ENCODE data around the gene TMA7B.
"Not testable (repeated sequence)": the region's sequence is repeated elsewhere in the genome, so short reads cannot be mapped to it uniquely, and the experiment has no call there.

TMA7B gene

DNA sequence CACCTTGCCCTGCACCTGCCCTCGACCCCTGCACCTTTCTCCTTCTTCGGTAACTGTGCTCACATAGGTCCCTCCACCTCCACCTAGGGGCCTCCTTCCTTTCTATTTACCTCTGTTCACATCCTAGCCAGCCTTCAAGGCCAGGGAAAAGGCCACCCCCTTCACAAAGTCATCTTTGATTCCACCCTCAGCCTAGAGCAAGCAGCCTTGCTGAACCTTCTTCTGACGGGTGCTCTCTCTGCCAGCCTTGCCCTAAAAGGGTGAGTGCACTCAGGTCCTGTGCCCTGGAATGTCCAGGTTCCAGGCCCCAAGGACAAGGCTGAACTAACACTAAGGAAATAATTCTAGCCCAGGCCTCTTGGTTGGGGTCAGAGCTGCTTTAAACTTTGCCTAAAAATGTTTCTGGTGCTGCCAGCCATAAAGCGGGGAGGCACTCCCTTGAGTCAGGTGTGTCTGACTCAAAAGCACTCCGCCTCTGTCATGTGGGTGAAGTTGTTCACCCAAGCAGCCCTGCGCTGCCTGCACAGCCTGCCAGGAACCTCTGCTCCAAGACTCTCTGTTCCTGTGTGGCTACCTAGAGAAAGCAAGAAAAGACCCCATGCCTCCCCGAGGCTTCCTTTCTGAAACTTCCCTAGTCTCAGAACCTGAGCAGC lies 25.3 kb downstream of the TMA7B start:
- no peak for DNase-seq

DNA sequence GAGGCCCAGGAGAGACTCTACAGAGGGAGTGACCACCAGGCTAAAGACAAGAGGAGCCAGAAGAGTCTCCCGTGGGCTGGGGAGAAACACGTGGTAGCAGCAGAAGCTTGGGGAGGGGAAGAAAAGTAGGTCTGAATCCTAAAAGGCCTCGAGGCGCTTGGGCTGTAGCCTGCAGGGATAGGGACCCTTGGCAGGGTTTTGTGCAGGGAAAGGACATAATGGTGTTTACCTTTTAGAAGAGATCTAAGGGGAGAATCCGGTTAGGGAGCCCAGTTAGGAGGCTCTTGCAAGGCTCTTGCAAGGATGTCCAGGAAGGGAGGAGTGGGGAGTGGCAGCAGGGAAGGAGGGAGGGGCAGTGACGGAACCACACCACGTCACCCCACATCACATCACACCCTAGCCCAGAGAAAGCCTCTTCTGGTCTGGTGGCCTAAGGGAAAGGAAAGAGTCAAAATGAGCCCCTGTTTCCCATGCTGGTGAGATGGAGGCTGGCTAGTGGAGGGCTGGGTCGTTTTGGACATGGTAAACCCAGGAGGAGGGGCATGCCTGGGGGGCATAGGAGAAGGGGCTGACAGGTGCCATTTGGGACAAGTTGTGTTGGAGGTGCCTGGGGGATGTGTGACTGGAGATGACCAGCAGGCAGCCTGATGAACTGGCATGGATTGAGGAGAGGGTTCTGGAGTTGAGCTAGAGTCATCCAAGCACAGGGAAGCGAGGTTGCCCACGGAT lies 28.4 kb downstream of the TMA7B start:
- DNase-seq = no peak

DNA sequence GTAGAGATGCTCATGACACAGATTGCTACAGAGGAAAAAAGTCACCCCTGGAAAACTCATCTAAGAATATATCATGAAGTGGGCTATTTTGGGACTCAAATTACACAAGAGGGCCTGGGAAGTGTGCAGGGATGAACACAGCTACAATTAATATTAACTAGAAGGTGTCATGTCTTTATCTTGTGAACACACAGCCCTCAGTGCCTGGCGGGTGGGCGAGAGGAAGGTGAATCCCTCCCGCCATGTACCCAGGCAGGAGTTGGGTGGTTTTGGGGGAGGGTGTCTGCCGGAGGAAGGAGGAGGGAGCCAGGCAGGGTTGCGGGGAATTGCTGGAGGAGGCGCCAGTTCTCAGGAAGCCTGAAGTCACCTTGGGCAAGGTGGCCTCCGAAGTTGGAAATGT lies 29.4 kb downstream of the TMA7B start:
- no peak for DNase-seq

DNA sequence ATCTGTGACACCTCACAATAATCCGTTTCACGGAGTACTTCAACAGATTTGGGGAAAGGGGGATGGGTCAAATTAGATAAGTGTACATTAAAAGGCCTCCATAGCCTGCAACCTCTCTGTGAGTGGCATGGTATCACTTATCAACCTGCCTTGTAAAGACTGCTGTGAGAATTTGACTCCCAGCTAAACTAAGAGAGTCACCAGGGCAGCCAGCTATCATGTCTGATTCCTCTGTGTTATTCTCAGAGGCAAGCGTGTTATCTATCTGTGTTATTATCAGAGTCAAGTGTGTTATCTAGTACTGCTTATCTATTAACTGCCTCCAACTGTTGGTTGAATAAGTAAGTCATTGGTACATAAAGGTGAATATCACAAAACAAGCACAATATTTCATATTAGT lies 30.5 kb downstream of the TMA7B start:
- no peak for DNase-seq

DNA sequence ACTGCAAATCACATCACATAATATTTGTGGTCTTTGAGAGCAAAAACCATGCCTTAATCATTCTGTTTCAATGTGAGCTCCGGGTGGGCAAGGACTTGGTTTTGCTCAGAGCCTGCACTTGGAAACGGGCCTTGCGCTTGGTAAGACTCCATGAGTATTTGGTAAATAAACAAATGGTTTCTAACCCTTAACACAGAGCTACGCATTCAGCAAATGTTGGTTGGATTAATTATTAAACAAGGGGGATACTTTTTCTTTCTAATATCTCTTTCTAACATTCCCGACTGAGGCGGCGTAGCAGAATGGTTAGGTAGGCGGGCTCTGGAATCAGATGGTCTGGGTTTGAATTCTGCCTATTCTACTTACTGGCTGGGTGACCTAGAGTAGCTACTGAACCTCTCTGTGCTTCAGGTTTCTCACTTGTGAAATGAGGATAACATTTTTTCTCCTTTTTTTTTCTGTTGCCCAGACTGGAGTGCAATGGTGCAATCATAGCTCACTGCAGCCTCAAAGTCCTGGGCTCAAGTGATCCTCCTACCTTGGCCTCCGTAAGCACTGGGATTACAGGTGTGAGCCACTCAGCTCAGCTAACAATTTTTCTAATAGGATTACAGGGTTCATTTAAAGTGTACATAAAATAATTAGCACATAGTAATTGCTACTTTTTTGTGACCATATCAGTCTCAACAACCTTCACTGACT lies 31.1 kb downstream of the TMA7B start:
- no peak for DNase-seq

DNA sequence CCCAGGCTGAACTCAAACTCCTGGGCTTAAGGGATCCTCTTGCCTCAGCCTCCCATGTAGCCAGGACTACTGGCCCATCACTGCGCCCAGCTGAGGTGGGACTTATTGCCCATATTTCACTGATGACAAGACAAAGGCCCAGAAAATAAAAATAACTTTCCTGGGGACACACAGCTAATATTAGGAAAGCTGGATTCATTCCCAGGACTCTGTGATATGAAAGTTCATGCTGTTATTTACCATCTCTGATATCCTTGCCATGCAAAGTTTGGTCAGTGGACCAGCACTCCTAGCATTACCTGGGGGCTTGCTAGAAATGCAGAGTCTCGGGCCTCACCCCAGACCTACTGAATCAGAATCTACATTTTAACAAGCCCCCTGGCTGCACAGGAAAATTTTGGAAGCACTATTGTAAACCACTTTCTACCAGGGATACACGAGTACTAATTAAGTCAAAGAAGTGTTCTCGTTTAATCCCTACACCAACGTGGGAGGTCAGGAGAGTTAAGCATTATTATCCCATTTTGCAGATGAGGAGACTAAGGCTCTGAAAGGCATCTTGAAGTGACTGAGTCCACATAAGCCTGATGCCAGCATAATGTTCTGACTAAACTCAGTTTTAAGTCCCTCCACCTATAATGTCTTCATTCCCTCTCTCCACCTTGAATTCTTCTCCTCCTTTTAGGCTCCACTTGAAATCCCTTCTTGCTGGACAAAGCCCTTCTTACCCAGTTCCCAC lies 32.1 kb downstream of the TMA7B start:
- DNase-seq = no peak

DNA sequence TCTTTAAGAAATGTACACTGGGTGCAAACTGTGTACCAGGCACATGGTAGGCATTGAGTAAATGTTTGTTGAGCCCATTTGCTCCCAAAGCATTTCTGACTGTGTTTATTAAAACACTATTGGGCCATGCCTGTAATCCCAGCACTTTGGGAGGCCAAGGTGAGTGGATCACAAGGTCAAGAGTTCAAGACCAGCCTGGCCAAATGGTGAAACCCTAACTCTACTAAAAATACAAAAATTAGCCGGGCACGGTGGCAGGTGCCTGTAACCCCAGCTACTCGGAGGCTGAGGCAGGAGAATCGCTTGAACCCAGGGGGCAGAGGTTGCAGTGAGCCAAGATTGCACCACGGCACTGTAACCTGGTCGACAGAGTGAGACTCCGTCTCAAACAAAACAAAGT lies 32.7 kb downstream of the TMA7B start:
- DNase-seq = not testable (repeated sequence)

DNA sequence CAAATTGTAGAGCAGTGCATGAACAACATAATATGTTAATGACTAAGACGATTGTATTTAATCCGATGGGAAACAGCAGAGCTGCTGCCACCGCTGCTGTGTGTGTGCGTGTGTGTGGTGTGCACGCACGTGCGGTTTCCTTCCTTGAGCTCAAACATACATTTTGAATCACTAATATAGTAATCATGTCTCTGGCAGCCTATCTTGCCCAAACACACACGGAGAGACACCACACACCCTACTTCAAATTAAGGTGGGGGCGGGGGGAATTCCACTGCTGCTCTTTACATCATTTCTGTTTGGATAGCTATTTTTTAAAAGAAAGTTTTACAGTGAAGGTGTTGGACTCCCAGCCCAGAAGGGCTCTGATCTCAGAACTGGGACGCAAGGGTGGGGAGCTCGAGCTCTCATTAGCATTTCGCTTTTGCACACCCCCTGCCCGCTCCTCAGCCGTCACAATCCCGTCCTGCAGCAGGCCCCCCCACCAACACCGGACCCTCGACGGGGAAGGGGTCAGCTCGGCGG lies 33.9 kb downstream of the TMA7B start:
- DNase-seq = no peak

DNA sequence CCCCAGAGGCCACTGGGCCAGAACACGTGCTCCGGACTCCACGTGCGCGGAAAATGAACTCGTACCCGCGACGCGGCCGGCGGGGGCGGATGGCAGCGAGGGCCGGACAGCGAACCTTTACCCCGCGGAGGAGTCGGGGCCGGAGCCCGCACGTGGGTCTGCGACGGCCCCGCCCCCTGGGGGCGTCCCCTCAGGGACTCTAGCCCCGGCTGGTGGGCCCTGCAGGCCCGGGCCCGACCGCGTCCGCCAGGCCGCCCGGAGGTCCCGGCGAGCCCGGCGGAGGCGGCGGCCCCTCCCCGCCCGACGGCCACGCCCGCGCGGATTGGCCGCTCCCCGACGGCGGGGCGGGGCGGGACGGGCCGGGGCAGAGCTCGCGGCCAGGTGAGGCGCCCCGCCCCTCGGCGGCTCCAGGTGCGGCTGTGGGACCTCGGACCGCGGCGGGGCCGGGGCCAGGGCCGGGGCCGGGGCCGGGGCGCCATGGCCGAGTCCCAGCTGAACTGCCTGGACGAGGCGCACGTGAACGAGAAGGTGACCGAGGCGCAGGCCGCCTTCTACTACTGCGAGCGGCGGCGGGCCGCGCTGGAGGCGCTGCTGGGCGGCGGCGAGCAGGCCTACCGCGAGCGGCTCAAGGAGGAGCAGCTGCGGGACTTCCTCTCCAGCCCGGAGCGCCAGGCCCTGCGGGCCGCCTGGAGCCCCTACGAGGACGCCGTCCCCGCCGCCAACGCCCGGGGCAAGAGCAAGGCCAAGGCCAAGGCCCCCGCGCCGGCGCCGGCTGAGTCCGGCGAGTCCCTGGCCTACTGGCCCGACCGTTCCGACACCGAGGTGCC lies 34.6 kb downstream of the TMA7B start, which contains the start of gene FAM83F:
Gene FAM83F, plus strand, starts transcription at position 389 of the 827 bp plus-strand sequence. Its CDS starts 89 bp downstream, at position 478.
- DNase-seq = no peak

DNA sequence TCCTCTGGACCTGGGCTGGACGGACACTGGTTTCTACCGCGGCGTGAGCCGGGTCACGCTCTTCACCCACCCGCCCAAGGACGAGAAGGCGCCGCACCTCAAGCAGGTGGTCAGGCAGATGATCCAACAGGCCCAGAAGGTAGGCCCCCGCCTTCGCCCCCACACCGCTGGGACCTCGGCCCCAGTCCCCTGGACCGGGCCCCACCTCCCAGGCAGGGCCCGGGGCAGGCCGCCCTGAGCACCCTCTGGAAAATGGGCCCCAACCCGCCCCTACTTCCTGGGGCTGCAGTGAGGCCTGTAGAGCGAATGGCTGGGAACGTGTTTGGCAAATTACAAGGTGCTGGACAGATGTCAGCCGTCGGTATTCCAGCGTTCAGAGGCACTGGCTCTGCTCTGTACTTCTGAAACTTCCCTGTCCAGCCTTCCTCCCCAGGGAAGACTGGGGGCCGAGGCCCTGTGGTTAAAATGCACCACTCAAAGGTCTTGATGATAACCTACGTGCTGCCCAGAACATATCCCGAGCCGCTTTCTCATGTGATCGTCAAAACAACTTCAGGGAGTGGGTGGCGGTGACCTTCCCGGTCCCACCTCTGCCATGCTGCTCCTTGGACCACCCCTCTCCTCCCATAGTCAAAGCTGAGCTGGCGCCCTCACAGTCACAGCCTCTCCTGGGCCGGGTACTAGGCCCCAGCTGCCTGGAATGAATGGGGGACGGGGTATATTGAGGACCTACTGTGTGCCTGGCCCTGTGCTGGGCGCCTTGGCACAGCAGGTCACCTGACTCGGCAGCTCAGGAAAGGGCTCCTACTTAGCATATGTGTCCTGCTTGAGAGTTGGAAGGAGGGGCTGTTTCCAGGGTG lies 35.4 kb downstream of the TMA7B start:
- DNase-seq = no peak

DNA sequence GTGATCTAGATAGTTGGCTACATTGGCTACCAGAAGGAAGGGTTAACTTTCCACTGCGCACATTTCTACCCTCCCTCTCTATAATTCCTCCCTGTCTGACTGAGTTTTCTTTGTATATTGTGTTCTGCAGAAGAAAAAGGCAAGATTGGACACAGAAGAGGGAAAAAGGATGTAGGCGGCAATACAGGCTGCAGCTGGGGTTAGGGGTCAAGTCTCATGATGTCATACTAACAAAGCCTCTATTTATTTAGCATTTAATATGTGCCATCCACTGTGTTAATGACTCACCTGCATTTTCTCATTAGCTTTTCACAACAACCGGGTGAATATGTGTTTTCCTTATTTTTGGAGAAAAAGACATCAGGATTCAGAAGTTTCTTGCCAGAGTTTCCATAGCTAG lies 36.5 kb downstream of the TMA7B start:
- DNase-seq = no peak

DNA sequence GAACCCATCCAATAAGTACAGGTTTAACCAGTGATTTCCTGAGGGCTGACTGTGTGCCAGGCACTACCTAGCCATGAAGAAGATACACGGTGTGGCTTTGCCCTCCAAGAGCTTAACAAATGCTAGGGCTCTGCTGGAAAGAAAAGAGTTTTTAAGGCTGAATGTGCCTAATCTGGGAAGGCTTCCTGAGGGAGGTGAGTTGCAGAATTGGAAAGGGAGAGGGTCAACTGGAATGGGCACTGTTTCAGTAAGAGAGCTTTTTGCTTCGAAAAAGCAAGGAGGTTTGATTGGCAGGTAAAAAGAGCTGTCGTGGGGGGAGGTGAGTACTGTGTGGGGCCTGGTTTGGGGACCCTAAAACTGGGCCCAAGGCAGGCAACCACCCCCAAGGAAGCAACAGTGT lies 37.2 kb downstream of the TMA7B start:
- no peak for DNase-seq

DNA sequence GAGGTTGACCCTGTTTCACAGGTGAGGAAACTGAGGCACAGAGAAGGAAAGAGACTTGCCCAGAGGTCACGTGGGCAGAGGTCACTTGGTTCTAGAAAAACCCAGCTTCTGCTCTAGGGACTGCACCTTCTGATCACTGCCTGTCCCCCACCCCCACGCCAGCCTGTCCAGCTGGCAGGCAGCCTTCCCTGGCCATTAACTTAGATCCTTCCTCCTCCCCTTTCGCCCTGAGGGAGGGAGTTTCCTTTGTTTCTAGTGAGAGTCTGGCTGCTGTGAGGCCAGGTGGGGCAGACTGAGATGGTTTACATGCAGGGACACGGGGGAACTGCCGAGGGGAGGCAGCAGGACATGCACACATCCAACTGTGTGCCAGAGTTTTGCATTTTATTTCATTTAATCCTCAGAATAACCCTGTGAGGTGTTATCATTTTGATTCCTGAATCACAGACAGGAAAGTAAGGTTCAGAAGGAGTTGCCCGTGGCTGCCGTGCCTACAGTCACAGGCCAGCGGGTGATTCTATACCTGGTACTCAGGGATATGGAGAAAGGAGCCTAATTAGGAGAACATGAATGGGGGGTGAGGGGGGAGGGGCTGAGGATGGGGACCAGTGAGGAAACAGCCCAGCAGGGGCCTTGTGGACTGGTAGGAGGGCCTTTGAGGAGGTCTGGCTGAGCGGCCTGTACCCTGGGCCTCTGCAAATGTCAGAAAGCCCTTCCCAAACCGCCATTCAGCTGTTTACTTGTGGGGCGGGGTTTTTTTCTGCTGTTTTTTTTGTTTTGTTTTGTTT lies 37.9 kb downstream of the TMA7B start:
- DNase-seq = no peak

DNA sequence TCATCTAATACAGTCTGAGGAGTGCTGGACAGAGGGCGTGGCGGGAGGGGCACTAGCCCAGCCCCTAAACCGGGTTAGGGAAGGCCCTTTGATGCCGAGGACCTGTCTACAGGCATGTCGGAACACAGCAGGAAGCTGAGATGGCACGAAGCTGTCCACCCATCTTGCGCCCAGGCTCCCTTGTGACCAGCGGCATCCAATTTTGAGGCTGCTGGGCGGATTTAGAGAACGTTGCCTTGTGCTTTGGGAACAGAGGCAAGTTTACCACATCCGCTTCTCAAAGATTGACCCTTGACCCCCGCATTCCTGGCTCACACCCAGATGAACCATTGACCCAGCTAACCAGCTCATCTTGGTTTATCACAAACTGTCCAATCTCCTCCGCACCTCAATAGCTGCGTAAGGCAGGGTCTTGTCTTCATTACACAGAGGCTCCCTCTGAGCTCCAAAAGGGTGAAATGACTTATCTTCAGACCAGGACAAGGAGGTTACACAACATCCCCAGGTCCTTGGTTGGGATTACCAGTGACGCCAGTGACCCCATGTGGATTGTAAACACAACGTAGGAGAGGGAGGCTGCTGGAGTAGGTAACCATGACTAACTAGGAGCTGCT lies 39.1 kb downstream of the TMA7B start:
- no peak for DNase-seq

DNA sequence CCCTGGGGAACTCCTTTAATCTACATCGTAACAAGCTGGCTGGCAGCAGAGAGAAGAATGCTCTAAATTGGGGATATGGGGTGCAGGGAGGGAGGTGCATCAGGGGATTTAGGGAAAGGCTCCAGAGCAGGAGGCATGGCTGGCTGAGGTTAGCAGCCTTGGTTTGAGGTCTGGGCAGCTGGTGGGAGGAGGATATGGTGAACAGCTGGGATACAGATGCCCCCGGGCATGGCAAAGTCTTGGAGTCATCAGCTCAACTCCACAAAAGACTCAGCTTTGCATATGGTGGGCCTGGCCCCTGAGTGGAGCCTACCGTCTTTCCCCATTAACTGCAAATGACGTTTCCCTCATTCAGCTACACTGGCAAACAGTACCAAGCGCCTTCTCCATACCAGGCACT lies 40.0 kb downstream of the TMA7B start:
- no peak for DNase-seq

DNA sequence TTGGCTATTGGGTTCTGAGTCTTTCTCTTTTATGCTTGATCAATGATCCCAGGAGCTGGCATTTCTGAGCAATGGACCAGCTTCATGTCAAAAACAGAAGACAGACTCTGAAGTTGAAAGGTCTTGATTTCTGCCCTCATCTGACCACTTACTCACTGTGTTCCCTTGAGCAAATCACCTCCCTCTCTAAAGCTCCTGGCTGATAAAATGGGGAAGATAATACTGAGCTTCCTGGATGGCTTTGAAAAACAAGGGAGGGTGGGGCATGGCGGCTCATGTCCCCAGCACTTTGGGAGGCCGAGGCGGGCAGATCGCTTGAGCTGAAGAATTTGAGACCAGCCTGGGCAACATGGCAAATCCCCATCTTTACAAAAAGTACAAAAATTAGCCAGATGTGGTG lies 40.9 kb downstream of the TMA7B start:
- no peak for DNase-seq

DNA sequence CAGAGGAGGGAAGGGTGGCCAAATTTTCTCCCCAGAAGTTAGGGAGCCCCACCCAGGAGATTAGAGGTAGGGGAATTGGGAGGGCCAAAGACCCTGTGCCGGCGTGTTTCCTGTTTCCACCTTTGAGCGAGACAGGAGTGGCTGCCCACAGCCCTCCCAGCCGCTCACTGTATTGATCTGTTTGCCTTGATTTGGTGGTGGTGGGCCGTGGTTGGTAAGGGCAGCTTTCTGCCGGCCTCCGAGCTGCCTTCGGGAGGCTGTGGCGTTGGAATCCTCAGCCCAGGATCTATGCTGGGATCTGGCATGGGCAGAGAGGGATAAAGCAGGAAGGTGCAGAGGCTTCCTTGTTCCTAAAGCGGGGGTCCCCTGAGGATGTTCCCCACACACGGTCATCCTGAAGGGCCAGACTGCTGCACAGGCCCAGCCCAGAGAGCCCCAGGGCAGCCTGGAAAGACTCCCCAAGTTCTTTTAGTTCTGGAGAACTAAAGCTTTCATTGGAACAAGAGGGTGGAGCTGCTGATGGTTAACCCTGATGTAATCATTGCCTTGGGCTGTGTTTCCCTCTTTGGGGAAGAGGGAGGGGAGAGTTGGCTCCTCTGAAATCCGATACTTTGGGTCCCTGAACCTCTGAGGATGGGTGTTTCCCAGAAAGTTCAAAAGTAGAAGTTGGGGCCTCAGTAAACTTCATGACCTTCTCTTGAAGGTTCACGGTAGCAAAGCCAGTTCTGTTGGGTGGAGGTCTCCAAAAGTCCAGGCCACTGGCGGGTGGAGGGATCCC lies 41.8 kb downstream of the TMA7B start:
- no peak for DNase-seq

DNA sequence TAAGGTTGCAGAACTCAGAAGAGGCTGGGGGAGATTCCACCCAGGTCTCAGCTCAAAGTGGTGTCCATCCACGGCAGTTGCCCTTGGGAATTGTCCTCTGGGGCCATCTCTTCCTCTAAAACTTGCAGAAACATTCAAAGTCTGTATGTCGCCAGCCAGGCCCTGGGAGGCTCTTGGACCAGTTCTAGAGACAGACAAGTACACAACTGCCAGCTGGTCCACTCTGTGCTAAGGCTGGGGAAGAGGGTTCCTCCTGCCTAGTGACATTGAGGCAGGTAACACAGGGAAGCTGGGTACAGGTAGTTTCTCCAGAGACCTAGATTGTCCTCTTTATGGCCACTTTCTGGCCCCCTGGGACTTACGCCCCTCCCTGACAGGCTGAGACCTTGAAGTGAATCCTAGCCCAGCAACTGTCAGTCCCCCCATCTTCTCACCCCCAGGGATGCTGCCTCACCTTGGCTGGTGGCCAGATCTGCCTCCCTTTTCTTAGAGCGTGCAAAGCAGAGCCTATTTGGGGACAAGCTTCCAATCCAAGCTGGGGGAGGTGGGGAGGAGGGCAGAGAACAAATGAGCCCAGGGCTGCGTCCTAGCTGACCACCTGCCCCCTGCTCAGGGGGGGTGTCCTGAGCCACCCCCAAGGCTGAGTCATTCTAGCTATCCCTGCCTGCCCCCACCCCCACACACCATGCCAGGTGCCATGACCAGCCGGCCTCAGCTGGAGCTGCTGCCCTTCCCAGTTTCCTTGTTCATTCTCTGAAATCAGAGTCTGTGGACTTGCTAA lies 42.9 kb downstream of the TMA7B start:
- DNase-seq = no peak
